Measurements from ENCODE around the gene FSCN2.

DNA sequence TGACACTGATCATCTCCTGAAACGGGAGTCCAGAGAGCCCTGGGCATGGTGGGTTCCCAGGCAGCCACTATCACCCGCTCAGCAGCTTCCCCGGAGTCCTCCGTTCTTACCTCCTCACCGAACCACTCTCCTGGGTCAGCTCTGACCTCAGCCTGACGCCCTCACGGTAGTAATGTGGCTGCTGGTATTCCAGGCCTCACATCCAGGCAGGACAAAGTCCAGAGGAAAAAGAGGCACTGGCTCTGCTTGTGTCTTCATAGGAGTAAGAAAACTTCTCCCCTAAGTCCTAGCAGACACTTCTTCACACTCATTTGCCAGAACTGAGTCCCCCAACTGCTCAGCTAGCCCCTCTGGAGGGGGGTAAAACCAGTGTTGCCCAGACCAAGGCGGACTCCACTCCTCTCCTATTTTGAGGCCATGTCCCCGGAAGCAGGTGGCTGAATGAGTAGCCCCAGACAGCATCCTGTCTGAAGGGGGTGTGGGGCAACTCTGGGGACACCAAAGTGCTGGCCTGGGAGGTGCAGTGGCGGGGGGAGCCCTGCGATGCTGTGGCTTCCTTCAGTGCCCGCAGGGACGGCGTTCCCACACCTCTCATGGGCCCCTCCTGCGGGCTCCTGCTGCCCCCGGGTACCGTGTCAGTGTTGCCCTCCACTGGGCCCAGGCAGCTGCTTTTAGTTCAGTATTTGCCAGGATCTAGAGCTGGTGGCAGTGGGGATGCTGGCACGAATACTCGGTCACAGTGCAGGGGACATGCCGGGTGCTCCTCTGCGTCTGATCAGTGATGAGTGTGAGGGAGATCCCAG, 5.4 kb downstream of the FSCN2 start:
- no peak for TF ChIP-seq CTCF (IDR thresholded peaks at IDR 0.05)
- TF ChIP-seq NFIC (IDR thresholded peaks at IDR 0.05; ENCODE audit: borderline replicate concordance), result no peak
- no peak for TF ChIP-seq FOXM1 (IDR thresholded peaks at IDR 0.05; ENCODE audit: low read depth)
- no peak for TF ChIP-seq FOXJ3 (CRISPR knock-in tag; IDR thresholded peaks at IDR 0.05)
- no peak for TF ChIP-seq POLR2AphosphoS5 (IDR thresholded peaks at IDR 0.05; ENCODE audit: low read depth, low read length)
- no peak for TF ChIP-seq EP300 (IDR thresholded peaks at IDR 0.05; ENCODE audit: borderline replicate concordance in 1 of 2, low read depth in 1 of 2, low read length in 1 of 2)
- TF ChIP-seq RAD21 (IDR thresholded peaks at IDR 0.05; ENCODE audit: low read length), result no peak
- no peak for TF ChIP-seq TAF1 (IDR thresholded peaks at IDR 0.05; ENCODE audit: borderline replicate concordance, low read depth, low read length)
- no peak for TF ChIP-seq TCF12 (IDR thresholded peaks at IDR 0.05)
- no peak for TF ChIP-seq GABPA (IDR thresholded peaks at IDR 0.05; ENCODE audit: low read depth)
- TF ChIP-seq CHD2 (IDR thresholded peaks at IDR 0.05; ENCODE audit: low read length, partially characterized antibody), result no peak
- no peak for TF ChIP-seq MAX (IDR thresholded peaks at IDR 0.05; ENCODE audit: low read depth)
- TF ChIP-seq RXRA (IDR thresholded peaks at IDR 0.05; ENCODE audit: borderline replicate concordance, low read depth), result no peak
- TF ChIP-seq USF1 (IDR thresholded peaks at IDR 0.05; ENCODE audit: borderline replicate concordance, low read depth), result no peak

Data from SK-N-SH (cell line).